ACC112 (cell line): ENCODE measurements around the gene CATSPERE.

Experiments used
- H2AFZ ChIP-seq: fragments of 200-600 bp; sonication (generic); one replicate; pipeline ENCODE4 v1.6.0; 2017; ENCODE audit warnings: antibody characterized with exemption, low read length; ENCODE audit not compliant: unreplicated experiment
- H3K27ac ChIP-seq: fragments of 200-600 bp; sonication (generic); 2 replicates; pipeline ENCODE4 v1.5.1; 2014; ENCODE audit warnings: low read depth, mild to moderate bottlenecking, antibody characterized with exemption, low read length, moderate library complexity
- H3K27me3 ChIP-seq: fragments of 200-600 bp; sonication (generic); 2 replicates; pipeline ENCODE4 v1.6.1; 2014; ENCODE audit warnings: mild to moderate bottlenecking, antibody characterized with exemption, low read length, moderate library complexity, mixed read lengths; ENCODE audit not compliant: insufficient read depth
- H3K36me3 ChIP-seq: fragments of 200-600 bp; sonication (generic); 2 replicates; pipeline ENCODE4 v1.6.1; 2016; ENCODE audit warnings: mild to moderate bottlenecking, antibody characterized with exemption, low read length, moderate library complexity, mixed read lengths; ENCODE audit not compliant: insufficient read depth
- H3K4me1 ChIP-seq: fragments of 200-600 bp; sonication (generic); one replicate; pipeline ENCODE4 v1.6.1; 2016; ENCODE audit warnings: low read length, mixed read lengths; ENCODE audit not compliant: insufficient read depth, unreplicated experiment, control insufficient read depth
- H3K4me3 ChIP-seq: fragments of 200-600 bp; sonication (generic); 2 replicates; pipeline ENCODE4 v1.5.1; 2014; ENCODE audit warnings: mild to moderate bottlenecking, low read depth, low read length
- H3K79me2 ChIP-seq: fragments of 200-600 bp; sonication (generic); one replicate; pipeline ENCODE4 v1.6.0; 2016; ENCODE audit warnings: low read length; ENCODE audit not compliant: control insufficient read depth, unreplicated experiment, insufficient read depth

The CATSPERE gene

DNA sequence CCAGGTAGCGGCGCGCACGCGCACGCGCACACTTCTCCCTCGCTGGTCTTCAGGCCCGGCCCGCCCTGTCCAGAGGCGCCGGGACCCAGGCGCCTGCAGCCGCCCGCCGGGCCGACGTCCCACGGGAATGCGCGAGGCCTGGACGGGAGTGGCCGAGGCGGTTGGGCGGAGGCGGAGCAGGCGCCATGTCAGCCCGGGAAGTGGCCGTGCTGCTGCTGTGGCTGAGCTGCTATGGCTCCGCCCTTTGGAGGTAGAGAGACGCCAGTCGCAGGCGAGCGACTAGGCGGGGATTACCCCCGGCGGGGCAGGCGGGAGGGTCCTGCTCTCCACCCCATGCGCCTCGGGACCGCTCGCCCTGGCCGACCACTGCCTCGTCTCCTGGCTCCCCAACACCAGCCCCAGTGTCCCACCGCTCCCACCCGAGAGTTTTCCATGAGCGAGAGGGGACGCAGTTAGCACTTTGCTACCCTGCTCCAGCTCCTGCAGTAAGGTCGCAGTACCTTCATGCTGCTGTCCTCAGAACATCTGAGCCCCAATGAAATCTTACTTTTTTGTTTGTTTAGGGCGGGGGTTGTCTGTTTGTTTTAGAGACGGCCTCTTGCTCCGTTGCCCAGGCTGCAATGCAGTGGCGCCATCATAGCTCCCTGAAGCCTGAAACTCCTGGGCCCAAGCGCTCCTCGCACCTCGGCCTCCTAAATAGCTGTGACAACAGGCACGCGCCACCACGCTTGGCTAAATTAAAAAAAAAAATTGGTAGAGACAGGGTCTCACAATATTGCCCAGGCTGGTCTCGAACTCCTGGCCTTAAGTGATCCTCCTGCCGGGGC lies at the start of gene CATSPERE:
CATSPERE (plus strand) TSS at position 29 of the 827 bp plus-strand sequence; CDS start at position 186, 157 bp downstream.
- no peaks in the 10 kb centered on the region for H3K36me3 ChIP-seq
- no peaks in the 10 kb centered on the region for H3K79me2 ChIP-seq
- peaks cover 10% of the 10 kb centered on the region for H3K4me1 ChIP-seq
- no peaks in the 10 kb centered on the region for H3K27me3 ChIP-seq
- H3K27ac ChIP-seq = peak within 1 kb of the TSS; percentile 36
- peak within 1 kb of the TSS; percentile 93 for H3K4me3 ChIP-seq
- peak within 1 kb of the TSS; percentile 90 for H2AFZ ChIP-seq

DNA sequence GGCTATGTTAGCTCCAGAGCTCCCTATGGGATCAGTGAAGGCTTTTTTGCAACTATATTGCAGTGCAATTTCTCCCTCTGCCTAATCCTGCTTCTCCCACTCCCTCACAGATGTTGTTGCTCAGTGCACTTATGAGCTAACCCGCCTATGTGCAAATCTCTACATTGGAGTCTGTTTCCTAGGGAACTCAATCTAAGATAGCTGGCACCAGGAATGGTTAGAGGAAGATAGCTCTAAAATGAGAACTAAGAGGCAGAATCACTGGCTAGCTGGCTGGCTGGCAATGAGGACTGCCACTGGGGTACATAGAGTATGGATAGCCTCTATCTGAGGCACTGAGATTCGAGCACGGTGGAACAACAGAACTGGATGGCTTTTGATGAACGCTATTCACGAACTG lies 48.9 kb upstream of the CATSPERE start:
- H3K36me3 ChIP-seq = peaks cover 46% of the 10 kb centered on the region
- H2AFZ ChIP-seq = no peak overlapping the region
- no peak overlapping the region for H3K27ac ChIP-seq
- H3K27me3 ChIP-seq = no peaks in the 10 kb centered on the region
- no peak overlapping the region for H3K4me3 ChIP-seq
- no peaks in the 10 kb centered on the region for H3K79me2 ChIP-seq
- H3K4me1 ChIP-seq = peaks cover 2% of the 10 kb centered on the region

DNA sequence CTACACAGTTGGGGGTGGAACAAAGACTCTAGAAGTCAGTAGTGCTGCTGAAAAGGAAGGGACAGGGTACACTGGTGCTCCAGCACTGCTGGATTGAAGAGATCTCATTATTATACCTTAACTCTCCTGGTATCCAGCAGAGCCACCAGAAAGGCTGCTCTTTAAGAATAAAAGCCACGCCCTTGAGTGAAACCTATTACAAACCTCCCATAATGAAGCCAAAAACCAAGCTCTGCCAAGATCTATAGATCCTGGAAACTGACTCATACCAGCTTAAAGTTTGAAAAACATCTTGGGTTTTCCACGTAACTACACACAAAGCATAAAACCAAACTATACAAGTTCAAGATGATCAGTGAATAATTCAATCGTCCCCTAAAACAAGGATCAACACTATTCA lies 47.3 kb upstream of the CATSPERE start:
- Histone ChIP-seq H3K4me3 (no peak overlapping the region), H3K36me3 (peaks cover 50% of the 10 kb centered on the region), H3K27me3 (no peaks in the 10 kb centered on the region), H3K27ac (no peak overlapping the region), H3K4me1 (peaks cover 2% of the 10 kb centered on the region), H3K79me2 (no peaks in the 10 kb centered on the region), H2AFZ (no peak overlapping the region)

GRCh38 chr1:244414543-244414942 lies 46.5 kb upstream of the CATSPERE start:
- Histone ChIP-seq H3K27me3 (no peaks in the 10 kb centered on the region), H3K36me3 (peaks cover 46% of the 10 kb centered on the region), H3K4me1 (peaks cover 2% of the 10 kb centered on the region), H2AFZ (no peak overlapping the region), H3K27ac (no peak overlapping the region), H3K4me3 (no peak overlapping the region), H3K79me2 (no peaks in the 10 kb centered on the region)

DNA sequence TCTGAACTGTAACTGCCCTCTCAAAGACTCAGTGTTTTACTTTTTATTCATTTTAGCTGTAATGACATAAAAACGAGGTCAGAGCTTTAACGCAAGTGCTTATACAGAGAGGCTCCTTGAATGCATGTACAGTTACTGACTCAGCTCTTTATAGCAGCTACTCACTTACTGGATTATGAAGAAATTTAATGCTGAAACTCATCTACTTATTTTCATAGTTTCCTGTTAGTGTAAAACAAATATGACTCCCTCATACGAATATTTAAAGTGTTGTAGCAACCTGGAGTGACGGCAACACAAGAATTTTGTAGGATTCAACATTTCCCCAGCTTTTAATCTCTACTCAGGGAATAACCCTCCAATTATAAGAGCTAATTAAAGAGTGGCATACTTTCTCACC lies 42.0 kb upstream of the CATSPERE start:
- H3K27ac ChIP-seq = no peak overlapping the region
- H3K4me1 ChIP-seq = peaks cover 2% of the 10 kb centered on the region
- peaks cover 36% of the 10 kb centered on the region for H3K36me3 ChIP-seq

GRCh38 chr1:244422174-244422573 lies 38.9 kb upstream of the CATSPERE start:
- Histone ChIP-seq H3K4me3 (no peak overlapping the region), H3K79me2 (no peaks in the 10 kb centered on the region), H2AFZ (no peak overlapping the region)

More for the DNA sequence above, 42.0 kb upstream of the CATSPERE start:
- Histone ChIP-seq H3K4me3 (no peak overlapping the region), H2AFZ (no peak overlapping the region), H3K79me2 (no peaks in the 10 kb centered on the region), H3K27me3 (no peaks in the 10 kb centered on the region)

GRCh38 chr1:244424649-244425334 lies 36.3 kb upstream of the CATSPERE start:
- Histone ChIP-seq H3K79me2 (peaks cover 2% of the 10 kb centered on the region), H3K4me3 (no peak overlapping the region), H2AFZ (no peak overlapping the region), H3K27me3 (no peaks in the 10 kb centered on the region), H3K36me3 (peaks cover 23% of the 10 kb centered on the region), H3K4me1 (no peaks in the 10 kb centered on the region), H3K27ac (no peak overlapping the region)

More at GRCh38 chr1:244422174-244422573, 38.9 kb upstream of the CATSPERE start:
- peaks cover 27% of the 10 kb centered on the region for H3K36me3 ChIP-seq
- H3K27me3 ChIP-seq = no peaks in the 10 kb centered on the region
- H3K27ac ChIP-seq = no peak overlapping the region
- H3K4me1 ChIP-seq = no peaks in the 10 kb centered on the region

DNA sequence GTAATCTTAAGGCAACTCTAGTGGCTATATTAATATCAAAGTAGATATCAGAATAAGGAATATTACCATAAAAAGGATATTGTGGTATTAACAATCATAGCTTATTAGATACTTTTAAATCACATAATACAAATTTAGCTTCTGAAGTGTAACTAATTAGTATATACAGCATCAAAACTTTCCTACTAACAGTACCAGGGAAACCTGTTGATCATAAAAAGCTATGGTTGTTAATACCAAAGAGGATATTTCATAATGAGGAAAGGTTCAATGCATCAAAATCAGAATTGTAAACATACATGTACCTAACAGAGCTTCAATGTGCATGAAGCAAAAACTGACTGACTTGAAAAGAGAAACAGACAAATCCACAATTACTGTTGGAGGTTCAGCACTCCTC lies 33.4 kb upstream of the CATSPERE start:
- no peak overlapping the region for H3K27ac ChIP-seq
- no peaks in the 10 kb centered on the region for H3K27me3 ChIP-seq
- peaks cover 5% of the 10 kb centered on the region for H3K79me2 ChIP-seq
- H3K36me3 ChIP-seq = peaks cover 26% of the 10 kb centered on the region
- H3K4me1 ChIP-seq = no peaks in the 10 kb centered on the region
- H2AFZ ChIP-seq = no peak overlapping the region
- no peak overlapping the region for H3K4me3 ChIP-seq

- peaks cover 20% of the 10 kb centered on the region for H3K36me3 ChIP-seq
- no peak overlapping the region for H2AFZ ChIP-seq
- H3K27me3 ChIP-seq = no peaks in the 10 kb centered on the region
- no peak overlapping the region for H3K4me3 ChIP-seq
- H3K4me1 ChIP-seq = no peaks in the 10 kb centered on the region
- H3K79me2 ChIP-seq = peaks cover 8% of the 10 kb centered on the region
- H3K27ac ChIP-seq = no peak overlapping the region
Observed at GRCh38 chr1:244429818-244430217, 31.3 kb upstream of the CATSPERE start.

DNA sequence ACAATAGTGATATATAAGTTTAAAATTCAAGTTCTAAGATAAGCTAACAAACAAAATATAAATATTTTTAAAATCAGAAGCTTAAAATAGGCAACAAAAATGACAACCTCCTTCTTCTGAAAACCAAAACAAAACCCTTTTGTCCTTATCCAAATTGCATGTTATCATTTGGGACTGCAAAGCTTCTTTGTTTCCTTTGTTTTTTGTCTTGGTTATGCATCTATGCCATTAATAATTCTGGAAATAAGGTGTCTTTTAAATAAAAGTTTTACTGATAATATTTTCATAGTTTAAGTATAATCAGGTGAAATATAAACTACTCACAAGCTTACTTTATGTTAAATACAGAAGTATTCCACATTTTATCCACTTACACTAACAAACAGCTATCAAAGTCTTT lies 29.9 kb upstream of the CATSPERE start:
- Histone ChIP-seq H3K4me3 (no peak overlapping the region), H3K27ac (no peak overlapping the region), H3K27me3 (no peaks in the 10 kb centered on the region), H3K36me3 (peaks cover 20% of the 10 kb centered on the region), H3K4me1 (peaks cover 11% of the 10 kb centered on the region), H3K79me2 (peaks cover 8% of the 10 kb centered on the region), H2AFZ (no peak overlapping the region)
